Muscle layer of duodenum (tissue), 2 donors: Measurements from ENCODE around the gene ADAMTS17.

Source experiments
- H3K27ac ChIP-seq: one replicate; pipeline ENCODE4 v1.7.0; 2013; ENCODE audit warnings: mild to moderate bottlenecking, low read length
- H3K27me3 ChIP-seq: one replicate; pipeline ENCODE4 v1.7.0; 2013; ENCODE audit warnings: low read depth, mild to moderate bottlenecking, control low read depth, low read length
- H3K36me3 ChIP-seq, 2 donors: one replicate each; pipeline ENCODE4 v1.7.0; 2013; ENCODE audit warnings: low read length in 2 of 2, control low read depth in 1 of 2, mild to moderate bottlenecking in 1 of 2; ENCODE audit not compliant: insufficient read depth in 2 of 2, control insufficient read depth in 1 of 2
- H3K4me1 ChIP-seq, 2 donors: one replicate each; pipeline ENCODE4 v1.7.0; 2013; ENCODE audit warnings: low read length in 2 of 2, mild to moderate bottlenecking in 2 of 2, control low read depth in 1 of 2, moderate library complexity in 1 of 2; ENCODE audit not compliant: insufficient read depth in 2 of 2, control insufficient read depth in 1 of 2
- H3K4me3 ChIP-seq, 2 donors: one replicate each; pipeline ENCODE4 v1.7.0; 2013; ENCODE audit warnings: low read length in 2 of 2, low read depth in 1 of 2, mild to moderate bottlenecking in 1 of 2
- H3K9me3 ChIP-seq, 2 donors: one replicate each; pipeline ENCODE4 v1.7.0; 2013; ENCODE audit warnings: low read length in 2 of 2, control low read depth in 1 of 2, mild to moderate bottlenecking in 1 of 2; ENCODE audit not compliant: control insufficient read depth in 1 of 2
- donor health status: healthy.

Gene ADAMTS17

GRCh38 chr15:100284701-100285100, 57.1 kb downstream of the ADAMTS17 start:
- Histone ChIP-seq H3K9me3 (no peaks in the 10 kb centered on the region), H3K36me3 (no peaks in the 10 kb centered on the region), H3K4me3 (no peak overlapping the region), H3K4me1 (peaks cover 0 to 6% of the 10 kb centered on the region in 2 donors), H3K27me3 (no peaks in the 10 kb centered on the region), H3K27ac (no peak overlapping the region)

- H3K27me3 ChIP-seq = no peaks in the 10 kb centered on the region
- H3K27ac ChIP-seq = no peak overlapping the region
- peaks cover 0 to 6% of the 10 kb centered on the region in 2 donors for H3K4me1 ChIP-seq
- no peaks in the 10 kb centered on the region for H3K9me3 ChIP-seq
- no peak overlapping the region for H3K4me3 ChIP-seq
- H3K36me3 ChIP-seq = no peaks in the 10 kb centered on the region
Observed at GRCh38 chr15:100284191-100284590, 57.6 kb downstream of the ADAMTS17 start.

GRCh38 chr15:100281096-100281917, 60.5 kb downstream of the ADAMTS17 start:
- Histone ChIP-seq H3K27ac (no peak overlapping the region), H3K4me1 (peaks cover 0 to 13% of the 10 kb centered on the region in 2 donors), H3K4me3 (no peak overlapping the region)

GRCh38 chr15:100279849-100280248, 61.9 kb downstream of the ADAMTS17 start:
- no peak overlapping the region for H3K27ac ChIP-seq
- no peaks in the 10 kb centered on the region for H3K27me3 ChIP-seq
- no peak overlapping the region for H3K4me3 ChIP-seq
- H3K4me1 ChIP-seq = peaks cover 0 to 7% of the 10 kb centered on the region in 2 donors
- H3K36me3 ChIP-seq = no peaks in the 10 kb centered on the region
- H3K9me3 ChIP-seq = no peaks in the 10 kb centered on the region

More at GRCh38 chr15:100281096-100281917, 60.5 kb downstream of the ADAMTS17 start:
- H3K36me3 ChIP-seq = no peaks in the 10 kb centered on the region
- H3K9me3 ChIP-seq = no peaks in the 10 kb centered on the region
- H3K27me3 ChIP-seq = no peaks in the 10 kb centered on the region

- no peaks in the 10 kb centered on the region for H3K27me3 ChIP-seq
- no peaks in the 10 kb centered on the region for H3K36me3 ChIP-seq
- H3K9me3 ChIP-seq = no peaks in the 10 kb centered on the region
- H3K4me3 ChIP-seq = no peak overlapping the region
- peaks cover 0 to 7% of the 10 kb centered on the region in 2 donors for H3K4me1 ChIP-seq
- H3K27ac ChIP-seq = no peak overlapping the region
Observed at GRCh38 chr15:100279446-100279845, 62.3 kb downstream of the ADAMTS17 start.

- H3K4me1 ChIP-seq = peaks cover 0 to 7% of the 10 kb centered on the region in 2 donors
- H3K9me3 ChIP-seq = peaks cover 0 to under 1% of the 10 kb centered on the region in 2 donors
- H3K4me3 ChIP-seq = no peak overlapping the region
- no peaks in the 10 kb centered on the region for H3K36me3 ChIP-seq
- no peak overlapping the region for H3K27ac ChIP-seq
- H3K27me3 ChIP-seq = no peaks in the 10 kb centered on the region
Observed at GRCh38 chr15:100278596-100279380, 63.0 kb downstream of the ADAMTS17 start.

- Histone ChIP-seq H3K27me3 (no peaks in the 10 kb centered on the region), H3K36me3 (no peaks in the 10 kb centered on the region), H3K4me3 (no peak overlapping the region), H3K27ac (no peak overlapping the region), H3K9me3 (peaks cover 9 to 16% of the 10 kb centered on the region in 2 donors), H3K4me1 (peaks cover 0 to 7% of the 10 kb centered on the region in 2 donors)
Observed at GRCh38 chr15:100277087-100277855, 64.5 kb downstream of the ADAMTS17 start.

- H3K36me3 ChIP-seq = no peaks in the 10 kb centered on the region
Observed at GRCh38 chr15:100276506-100276905, 65.3 kb downstream of the ADAMTS17 start.

GRCh38 chr15:100275641-100276040, 66.1 kb downstream of the ADAMTS17 start:
- no peaks in the 10 kb centered on the region for H3K27me3 ChIP-seq
- H3K9me3 ChIP-seq = peaks cover 9 to 18% of the 10 kb centered on the region in 2 donors

More at GRCh38 chr15:100276506-100276905, 65.3 kb downstream of the ADAMTS17 start:
- Histone ChIP-seq H3K27me3 (no peaks in the 10 kb centered on the region), H3K4me3 (no peak overlapping the region), H3K27ac (no peak overlapping the region), H3K9me3 (peaks cover 9 to 18% of the 10 kb centered on the region in 2 donors), H3K4me1 (peaks cover 0 to 7% of the 10 kb centered on the region in 2 donors)

GRCh38 chr15:100269831-100270230, 71.9 kb downstream of the ADAMTS17 start:
- H3K27me3 ChIP-seq = no peaks in the 10 kb centered on the region
- peaks cover 9 to 18% of the 10 kb centered on the region in 2 donors for H3K9me3 ChIP-seq
- H3K4me3 ChIP-seq = no peak overlapping the region
- H3K27ac ChIP-seq = no peak overlapping the region
- no peaks in the 10 kb centered on the region for H3K36me3 ChIP-seq
- no peaks in the 10 kb centered on the region for H3K4me1 ChIP-seq

More at GRCh38 chr15:100275641-100276040, 66.1 kb downstream of the ADAMTS17 start:
- no peaks in the 10 kb centered on the region for H3K36me3 ChIP-seq
- H3K4me1 ChIP-seq = peaks cover 0 to 7% of the 10 kb centered on the region in 2 donors
- H3K27ac ChIP-seq = no peak overlapping the region
- no peak overlapping the region for H3K4me3 ChIP-seq

GRCh38 chr15:100266166-100266565, 75.6 kb downstream of the ADAMTS17 start:
- no peak overlapping the region for H3K4me3 ChIP-seq
- H3K27ac ChIP-seq = no peak overlapping the region
- no peaks in the 10 kb centered on the region for H3K4me1 ChIP-seq
- no peaks in the 10 kb centered on the region for H3K9me3 ChIP-seq
- H3K27me3 ChIP-seq = no peaks in the 10 kb centered on the region
- no peaks in the 10 kb centered on the region for H3K36me3 ChIP-seq
